22Rv1 (cell line): ENCODE results near the gene DOK6.
A peak's percentile ranks its signal among the peaks of the same experiment; 100 is the strongest.

Source experiments
- H3K27ac ChIP-seq: fragments of 450-650 bp; 2 replicates; pipeline ENCODE4 v1.5.1; 2017
- CTCF ChIP-seq: fragments of 450-650 bp; IDR thresholded peaks from 2 replicates; pipeline ENCODE4 v1.5.1; 2017; ENCODE audit warnings: mild to moderate bottlenecking
- ZFX ChIP-seq: fragments of 450-650 bp; IDR thresholded peaks from 2 replicates; pipeline ENCODE4 v1.6.1; 2017; ENCODE audit warnings: antibody characterized with exemption, borderline replicate concordance

DOK6 gene

GRCh38 chr18:69399253-69399652 is 1.4 kb upstream of the DOK6 start:
- TF ChIP-seq ZFX, result no peak
- TF ChIP-seq CTCF, result no peak
- H3K27ac ChIP-seq, result peak overlapping the region; percentile 92

- H3K27ac ChIP-seq, result peak overlapping the region; percentile 92
- TF ChIP-seq CTCF, result no peak
- no peak for TF ChIP-seq ZFX
Measured at GRCh38 chr18:69400976-69401225, 213 bp downstream of the DOK6 start.

GRCh38 chr18:69401226-69401971 is 711 bp downstream of the DOK6 start:
- peak overlapping the region; percentile 92 for H3K27ac ChIP-seq
- TF ChIP-seq ZFX (no peak), CTCF (no peak)

- H3K27ac ChIP-seq, result no peak overlapping the region
- no peak for TF ChIP-seq ZFX
- TF ChIP-seq CTCF, result no peak
Measured at GRCh38 chr18:69401972-69402532, 1.4 kb downstream of the DOK6 start.

GRCh38 chr18:69402533-69402989 is 1.9 kb downstream of the DOK6 start:
- H3K27ac ChIP-seq, result no peak overlapping the region
- TF ChIP-seq ZFX, result no peak
- TF ChIP-seq CTCF, result no peak

- TF ChIP-seq ZFX (no peak), CTCF (no peak)
- no peak overlapping the region for H3K27ac ChIP-seq
Measured at GRCh38 chr18:69408522-69408921, 7.8 kb downstream of the DOK6 start.

GRCh38 chr18:69411199-69411598 is 10.5 kb downstream of the DOK6 start:
- TF ChIP-seq CTCF (no peak), ZFX (no peak)
- no peak overlapping the region for H3K27ac ChIP-seq
